K562 (cell line): ENCODE data around the gene EXO5. TPM values are rescaled to one million over a fixed set of nuclear protein-coding genes. Genes with fewer than 3 reads are reported as not detected.

ENCODE experiments used
- ARID2 ChIP-seq: fragments of 450-650 bp; IDR thresholded peaks from 2 replicates; pipeline ENCODE4 v1.6.1; 2017; ENCODE audit warnings: antibody characterized with exemption, mild to moderate bottlenecking
- ARID4B ChIP-seq: sonication (generic); formaldehyde crosslinking; IDR thresholded peaks from 2 replicates; pipeline ENCODE4 v1.8.0; 2022; ENCODE audit warnings: mild to moderate bottlenecking, missing genetic modification reagents
- CBX2 ChIP-seq: fragments of 200-600 bp; sonication (generic); IDR thresholded peaks from one replicate; pipeline ENCODE4 v1.6.1; 2012; ENCODE audit warnings: mild to moderate bottlenecking, low read length, inconsistent platforms; ENCODE audit not compliant: insufficient read depth, poor library complexity, severe bottlenecking
- CTCF ChIP-seq, 3 experiments: IDR thresholded peaks in 2 of 3; conservative IDR thresholded peaks in 1 of 3; 2 replicates each; pipeline ENCODE4 v1.5.1; 2011 to 2012; ENCODE audit warnings: low read length in 3 of 3, mild to moderate bottlenecking in 3 of 3, control low read depth in 2 of 3, improper control_type of control experiment in 1 of 3, inconsistent platforms in 1 of 3, low read depth in 1 of 3, mixed read lengths in 1 of 3, moderate library complexity in 1 of 3; ENCODE audit not compliant: insufficient read depth in 2 of 3
- ESRRA ChIP-seq: fragments of 450-650 bp; IDR thresholded peaks from 2 replicates; pipeline ENCODE4 v1.6.1; 2014; ENCODE audit warnings: low read depth, mild to moderate bottlenecking, moderate library complexity, borderline replicate concordance
- IFI16 ChIP-seq: fragments of 250-450 bp; sonication (Bioruptor Pico); IDR thresholded peaks from 2 replicates; pipeline ENCODE4 v2.1.2; 2022; ENCODE audit warnings: mild to moderate bottlenecking, inconsistent platforms
- LCOR ChIP-seq: sonication (generic); formaldehyde crosslinking; IDR thresholded peaks from 2 replicates; pipeline ENCODE4 v1.8.0; 2022; ENCODE audit warnings: mild to moderate bottlenecking, missing genetic modification reagents
- POLR2G ChIP-seq: fragments of 200-400 bp; formaldehyde crosslinking; IDR thresholded peaks from 2 replicates; pipeline ENCODE4 v1.6.1; 2017; ENCODE audit warnings: low read depth, mild to moderate bottlenecking, antibody characterized with exemption, low read length, moderate library complexity
- RB1 ChIP-seq: fragments of 450-650 bp; IDR thresholded peaks from 2 replicates; pipeline ENCODE4 v1.6.1; 2017; ENCODE audit warnings: low read depth, mild to moderate bottlenecking
- RBFOX2 ChIP-seq: fragments of 200-400 bp; formaldehyde crosslinking; IDR thresholded peaks from 2 replicates; pipeline ENCODE4 v1.6.1; 2017; ENCODE audit warnings: low read depth, mild to moderate bottlenecking, low read length, moderate library complexity
- RBM14 ChIP-seq: fragments of 200-400 bp; formaldehyde crosslinking; IDR thresholded peaks from 2 replicates; pipeline ENCODE4 v1.6.1; 2018; ENCODE audit warnings: low read depth, mild to moderate bottlenecking, low read length, moderate library complexity, borderline replicate concordance; ENCODE audit not compliant: insufficient read depth
- SP1 ChIP-seq: sonication (generic); formaldehyde crosslinking; IDR thresholded peaks from 2 replicates; pipeline ENCODE4 v1.8.1; 2022; ENCODE audit warnings: mild to moderate bottlenecking, missing genetic modification reagents
- TAF1 ChIP-seq: IDR thresholded peaks from 2 replicates; pipeline ENCODE4 v1.6.1; 2011; ENCODE audit warnings: mild to moderate bottlenecking, low read length, moderate library complexity; ENCODE audit not compliant: insufficient read depth, control insufficient read depth, severe bottlenecking; ENCODE audit errors: extremely low read depth
- YY1 ChIP-seq, 3 experiments: IDR thresholded peaks; 2 replicates each; pipeline ENCODE4 v1.6.1; 2011; ENCODE audit warnings: low read length in 2 of 3, mild to moderate bottlenecking in 2 of 3, moderate library complexity in 2 of 3, borderline replicate concordance in 1 of 3, control low read depth in 1 of 3, low read depth in 1 of 3; ENCODE audit not compliant: insufficient read depth in 3 of 3, insufficient replicate concordance in 2 of 3, control insufficient read depth in 1 of 3, insufficient read length in 1 of 3; ENCODE audit errors: extremely low read depth in 1 of 3
- ZNF512 ChIP-seq: IDR thresholded peaks from 2 replicates; pipeline ENCODE4 v1.6.1; 2016; ENCODE audit warnings: missing genetic modification characterization, missing compliant biosample characterization
- polyA plus RNA-seq, 8 experiments: library from polyadenylated mRNA; depleted of rRNA in 4 of 8; stranded (reverse) in 5 of 8; unstranded in 3 of 8; fragments of >200 nt; fragmentation: Nextera tagmentation in 2 of 8; fragmentation: Illumina TruSeq in 1 of 8; extraction: Ambion mirVana in 2 of 8; extraction: Trizol in 1 of 8; gene quantifications; 2 replicates each; pipeline versions ENCODE4 v1.2.1 to v1.2.3, GENCODE V29; 2011 to 2014; ENCODE audit warnings: inconsistent platforms in 1 of 8, missing spikeins in 1 of 8
- total RNA-seq, 7 experiments: library from RNA; depleted of rRNA in 6 of 7; stranded (reverse); fragments of >200 nt in 6 of 7; fragmentation: Illumina TruSeq in 2 of 7; extraction: Trizol in 2 of 7; gene quantifications; 2 replicates each; pipeline versions ENCODE4 v1.2.1 to v1.2.3, GENCODE V29; 2011 to 2021; ENCODE audit warnings: low replicate concordance in 1 of 7

EXO5 gene
- total and polyA plus RNA-seq, 9 of the 15 experiments (the other 6 are each of a cell fraction or from before 2014, with no cell fraction given): 1.1 to 4.3 (median 2.8) TPM

- TF ChIP-seq CTCF (IDR thresholded peaks at IDR 0.05 in 2 of 3, conservative IDR thresholded peaks at IDR 0.05 in 1 of 3; ENCODE audit: insufficient read depth in 2 of 3, low read depth in 1 of 3, low read length in 3 of 3): no peak
- TF ChIP-seq TAF1: peak; percentile 57
- peak; percentile 89 for TF ChIP-seq POLR2G
- no peak for TF ChIP-seq SP1 (CRISPR knock-in tag)
- TF ChIP-seq RBFOX2: peak; percentile 87
- no peak for TF ChIP-seq YY1 (IDR thresholded peaks at IDR 0.05; ENCODE audit: borderline replicate concordance in 1 of 3, control insufficient read depth in 1 of 3, extremely low read depth in 1 of 3, insufficient read depth in 3 of 3, insufficient read length in 1 of 3, insufficient replicate concordance in 2 of 3, low read depth in 1 of 3, low read length in 2 of 3)
- TF ChIP-seq RB1: no peak
- no peak for TF ChIP-seq ESRRA
- no peak for TF ChIP-seq CBX2
- TF ChIP-seq LCOR (CRISPR knock-in tag): peak; percentile 79
- no peak for TF ChIP-seq ARID2
- TF ChIP-seq ZNF512 (tag): no peak
- peak; percentile 42; the same call in 1 of the 2 replicates for TF ChIP-seq ARID4B (CRISPR knock-in tag)
- TF ChIP-seq IFI16: no peak
- 0 out of 2 replicates have a peak, but pooled peaks have one; percentile 17 for TF ChIP-seq RBM14
Observed at GRCh38 chr1:40508375-40509341, at the start of gene EXO5 (continued).
